UCSD-AML1 (cell line): ENCODE results near the gene CYB561D1.

Source experiments
- DNase-seq: peaks from one replicate; lab custom pipeline; 2025; ENCODE audit not compliant: unreplicated experiment; lab: John Stamatoyannopoulos, UW

The CYB561D1 gene

GRCh38 chr1:109479901-109480300 is 14.0 kb upstream of the CYB561D1 start:
- no peak for DNase-seq

- no peak for DNase-seq
Observed at GRCh38 chr1:109481646-109482045, 12.2 kb upstream of the CYB561D1 start.

DNA sequence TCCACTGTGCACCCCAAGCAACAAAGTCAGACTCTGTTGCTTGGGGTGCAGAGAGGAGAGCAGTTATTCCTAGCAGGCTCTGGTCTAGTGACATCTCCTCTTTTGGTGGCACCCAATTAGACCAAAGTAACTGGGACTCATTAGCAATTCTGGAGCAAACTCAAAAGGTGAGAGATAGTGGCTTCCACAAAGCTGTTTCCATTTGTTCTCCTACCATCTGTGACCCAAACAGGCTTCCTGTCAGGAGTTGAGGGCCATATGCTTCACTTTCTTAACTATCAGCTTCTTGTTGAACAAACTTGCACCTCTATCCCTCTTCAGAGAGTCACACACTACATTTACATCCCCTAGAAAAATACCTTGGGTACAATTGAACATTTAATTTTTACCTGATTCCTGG is 11.7 kb upstream of the CYB561D1 start:
- DNase-seq: no peak

DNA sequence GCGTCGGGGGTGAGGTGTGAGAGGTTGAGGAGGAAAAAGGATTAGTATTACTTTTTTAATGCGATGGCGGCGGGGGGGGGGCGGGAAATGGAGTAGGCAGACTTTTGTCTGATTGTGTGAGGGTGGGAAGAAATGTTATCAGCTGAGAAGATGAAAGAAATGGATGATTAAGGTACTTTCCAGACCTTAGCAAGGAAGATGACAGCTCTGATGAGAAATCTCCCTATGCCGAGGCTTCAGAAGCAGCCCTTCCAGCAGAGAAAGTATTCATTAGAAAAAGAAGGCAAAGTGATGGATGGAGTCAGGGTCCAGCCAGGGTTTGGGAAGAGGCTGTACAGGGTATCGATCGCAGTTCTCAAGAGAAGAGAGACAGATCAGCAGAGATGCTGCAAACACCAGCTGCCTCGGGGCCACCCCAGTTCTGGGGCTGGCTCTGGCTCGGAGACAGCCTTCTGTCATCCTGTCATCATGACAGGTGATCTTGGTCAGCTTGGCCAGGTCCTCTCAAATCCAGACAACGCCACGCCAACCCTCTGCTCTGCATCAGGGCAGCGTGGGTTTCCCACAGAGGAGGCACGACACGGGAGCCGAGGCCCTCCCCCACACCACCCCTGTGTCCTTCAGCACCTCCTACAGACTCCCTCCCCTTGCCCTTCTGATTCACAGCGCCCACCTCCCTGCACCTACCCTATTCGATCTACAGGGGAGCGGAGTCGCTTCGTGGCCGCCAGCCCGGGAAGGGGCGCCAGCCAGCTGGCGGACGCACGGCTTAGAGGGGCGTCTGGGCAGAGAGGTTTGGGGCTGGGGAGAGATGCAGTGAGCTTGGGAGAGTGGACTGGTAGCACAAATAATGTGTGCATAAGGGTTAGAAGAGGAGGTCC is 10.9 kb upstream of the CYB561D1 start:
- no peak for DNase-seq

DNA sequence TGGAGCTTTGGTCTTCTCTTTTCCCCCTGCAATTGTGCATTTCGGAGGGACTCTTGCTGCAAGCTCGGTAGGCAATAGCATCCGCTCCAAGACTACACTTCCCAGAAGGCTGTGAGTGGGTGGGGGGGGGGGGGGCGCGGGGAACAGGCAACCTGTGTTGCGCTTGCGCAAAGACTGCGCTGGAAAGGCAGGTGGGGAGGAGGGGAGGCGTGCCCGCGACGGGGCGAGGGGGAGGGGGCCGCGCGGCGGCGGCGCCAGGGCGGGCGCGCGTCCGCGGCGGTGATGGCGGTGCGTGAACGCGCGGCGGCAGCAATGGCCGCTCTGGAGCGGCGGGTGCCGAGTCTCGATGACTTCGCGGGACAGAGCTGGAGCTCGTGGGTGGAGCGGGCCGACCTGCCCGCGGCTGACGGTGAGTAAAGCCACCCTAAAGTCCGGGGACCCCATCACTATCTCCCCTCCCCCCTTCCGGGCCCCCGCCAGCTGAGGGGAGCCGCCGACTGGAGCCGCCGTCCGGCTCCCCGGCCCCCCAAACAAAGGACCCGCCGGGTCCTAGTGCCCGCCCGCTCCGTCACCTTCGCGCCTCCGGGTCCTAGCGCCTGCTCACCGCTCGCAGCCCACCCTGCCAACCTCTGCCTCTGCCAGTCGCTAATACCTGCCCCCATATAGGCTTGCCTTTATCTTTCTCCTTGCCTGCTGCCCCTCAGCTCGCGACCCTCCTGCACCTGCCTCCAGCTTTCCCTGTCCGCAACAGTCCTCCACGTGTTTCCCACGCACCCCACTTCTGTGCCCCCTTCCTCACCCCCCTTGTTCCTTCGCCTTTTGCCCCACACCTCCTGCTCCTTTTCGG is 10.0 kb upstream of the CYB561D1 start, which contains the start of gene ATXN7L2:
Gene ATXN7L2, plus strand, starts transcription at position 234 of the 847 bp plus-strand sequence. Its CDS starts 49 bp downstream, at position 283.
- peak; percentile 92 for DNase-seq

- DNase-seq: no peak
Observed at GRCh38 chr1:109484519-109484975, 9.3 kb upstream of the CYB561D1 start.

DNA sequence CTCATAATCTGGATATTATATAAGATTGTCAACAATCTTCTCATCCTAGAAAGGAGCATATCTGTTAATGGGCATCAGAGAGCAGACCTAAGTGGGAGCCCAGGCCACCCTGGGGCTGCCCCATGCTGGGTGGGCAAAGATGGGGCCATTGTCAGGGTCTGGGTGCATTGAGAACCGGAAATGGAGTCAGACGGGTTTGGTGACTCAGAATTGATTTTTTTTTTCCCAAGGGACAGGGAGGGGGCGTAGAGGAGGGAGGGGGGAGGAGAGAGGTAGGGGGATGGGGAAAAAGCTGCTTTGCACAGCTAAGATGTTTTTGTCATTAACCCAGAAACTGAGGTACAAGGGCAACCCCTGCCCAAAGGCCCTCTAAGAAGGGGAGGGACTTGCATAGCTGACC is 8.9 kb upstream of the CYB561D1 start:
- DNase-seq: no peak

- no peak for DNase-seq
Observed at GRCh38 chr1:109487261-109487660, 6.6 kb upstream of the CYB561D1 start.

DNA sequence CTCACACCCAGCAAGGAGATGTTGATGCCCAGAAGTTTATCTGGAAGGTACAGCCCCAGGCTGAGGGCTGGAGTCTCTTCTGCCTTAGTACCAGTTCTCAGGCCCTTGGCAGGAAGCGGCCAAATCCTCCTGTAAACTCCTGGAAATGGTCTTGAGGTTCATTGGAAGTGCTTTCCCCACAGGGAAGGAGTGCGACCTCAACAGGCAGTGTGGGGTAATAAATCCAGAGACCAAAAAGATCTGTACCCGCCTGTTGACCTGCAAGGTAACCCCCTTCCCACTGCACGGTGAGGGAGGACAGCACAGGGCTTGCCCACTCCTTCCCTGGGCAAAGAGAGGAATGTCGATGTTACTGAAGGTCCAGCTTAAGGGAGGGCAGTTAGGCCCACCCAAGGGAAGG is 5.7 kb upstream of the CYB561D1 start:
- no peak for DNase-seq

- no peak for DNase-seq
Observed at GRCh38 chr1:109488696-109489095, 5.2 kb upstream of the CYB561D1 start.

GRCh38 chr1:109490029-109490933 is 3.6 kb upstream of the CYB561D1 start:
- peak; percentile 55 for DNase-seq

- DNase-seq: no peak
Observed at GRCh38 chr1:109490934-109491302, 3.0 kb upstream of the CYB561D1 start.

- no peak for DNase-seq
Observed at GRCh38 chr1:109491372-109491771, 2.5 kb upstream of the CYB561D1 start.

GRCh38 chr1:109492779-109493178 is 1.1 kb upstream of the CYB561D1 start:
- DNase-seq: no peak

GRCh38 chr1:109493227-109493626 is 667 bp upstream of the CYB561D1 start:
- no peak for DNase-seq

DNA sequence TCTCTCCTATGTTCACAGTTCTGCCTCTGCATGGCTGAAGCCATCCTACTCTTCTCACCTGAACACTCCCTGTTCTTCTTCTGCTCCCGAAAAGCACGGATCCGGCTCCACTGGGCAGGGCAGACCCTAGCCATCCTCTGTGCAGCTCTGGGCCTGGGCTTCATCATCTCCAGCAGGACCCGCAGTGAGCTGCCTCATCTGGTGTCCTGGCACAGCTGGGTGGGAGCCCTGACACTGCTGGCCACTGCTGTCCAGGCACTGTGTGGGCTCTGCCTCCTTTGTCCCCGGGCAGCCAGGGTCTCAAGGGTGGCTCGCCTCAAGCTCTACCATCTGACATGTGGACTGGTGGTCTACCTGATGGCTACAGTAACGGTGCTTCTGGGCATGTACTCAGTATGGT is 1.8 kb downstream of the CYB561D1 start:
- no peak for DNase-seq

DNA sequence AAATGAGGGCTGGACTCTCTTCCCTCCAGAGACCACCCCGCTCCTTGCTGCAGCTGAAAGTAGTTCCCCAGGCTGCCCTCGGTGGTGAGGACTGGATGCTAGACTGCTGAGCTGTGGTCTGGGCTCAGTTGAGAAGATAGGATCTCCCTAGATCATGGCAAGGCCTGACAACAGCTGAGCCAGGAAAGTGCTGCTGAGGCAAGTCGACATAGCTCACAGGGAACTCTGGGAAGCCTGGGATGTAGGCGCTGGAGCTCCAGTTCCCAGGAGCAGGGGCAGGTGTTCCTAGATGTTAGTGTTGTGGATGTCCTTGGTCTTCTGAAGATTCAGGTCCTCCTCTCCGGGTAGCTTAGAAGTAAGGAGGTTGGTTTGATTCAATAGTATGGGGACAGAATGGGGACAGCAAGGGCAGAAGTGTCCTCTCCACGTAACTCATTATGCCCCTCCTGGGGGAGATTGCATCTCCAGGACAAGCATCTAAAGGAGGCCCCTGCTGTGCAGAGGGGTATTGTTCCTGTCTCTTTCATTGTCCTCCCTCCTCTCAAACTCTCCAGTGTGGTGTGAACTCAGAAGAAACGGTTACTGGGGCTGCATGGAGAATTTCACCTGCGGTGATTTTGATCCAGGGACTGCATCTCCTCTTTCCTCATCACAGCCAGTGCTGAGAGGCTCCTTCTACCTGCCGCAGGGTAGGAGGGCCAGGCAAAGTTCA is 3.7 kb downstream of the CYB561D1 start:
- DNase-seq: no peak

GRCh38 chr1:109498161-109498801 is 4.4 kb downstream of the CYB561D1 start:
- DNase-seq: peak; percentile 24

DNA sequence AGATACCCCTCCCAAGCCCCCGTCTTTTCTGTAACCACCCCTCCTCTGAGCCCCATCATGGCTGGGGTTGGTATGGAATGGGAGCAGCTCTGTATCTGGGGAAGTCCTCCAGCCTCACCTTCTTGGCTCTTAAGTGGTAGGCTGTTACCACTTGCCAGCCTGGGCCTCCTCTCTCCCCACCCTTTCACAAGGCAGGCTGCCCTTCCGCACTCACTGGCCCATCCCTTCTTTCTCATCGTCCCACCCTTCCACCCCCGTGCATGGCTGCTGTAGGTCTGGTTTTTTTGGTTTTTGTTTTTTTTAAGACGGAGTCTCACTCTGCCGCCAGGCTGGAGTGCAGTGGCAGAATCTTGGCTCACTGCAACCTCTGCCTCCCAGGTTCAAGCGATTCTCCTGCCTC is 5.2 kb downstream of the CYB561D1 start:
- no peak for DNase-seq
